D721Med (cell line): Measurements from ENCODE around the gene FAF1.

Experiments
- DNase-seq: peaks from one replicate; pipeline ENCODE4 v3.0.0; 2011; ENCODE audit warnings: low spot score; ENCODE audit not compliant: insufficient read length
- FAIRE-seq: peaks from 2 replicates; lab custom pipeline; 2011; peaks lifted over from hg19 to GRCh38; lab: Jason Lieb, UNC
- CTCF ChIP-seq: IDR thresholded peaks from 2 replicates; pipeline ENCODE4 v1.5.1; 2012; ENCODE audit warnings: mild to moderate bottlenecking, control low read depth; ENCODE audit not compliant: insufficient read depth; ENCODE audit errors: missing control alignments

The FAF1 gene

GRCh38 chr1:50568782-50569181 lies 391.3 kb downstream of the FAF1 start:
- no peak for FAIRE-seq
- no peak for TF ChIP-seq CTCF
- DNase-seq = no peak

GRCh38 chr1:50566405-50566804 lies 393.7 kb downstream of the FAF1 start:
- TF ChIP-seq CTCF = no peak
- no peak for DNase-seq
- FAIRE-seq = peak; percentile 35

- TF ChIP-seq CTCF = no peak
- no peak for FAIRE-seq
- no peak for DNase-seq
Observed at GRCh38 chr1:50564417-50564816, 395.6 kb downstream of the FAF1 start.

- FAIRE-seq (no peak), DNase-seq (no peak)
- TF ChIP-seq CTCF = no peak
Observed at GRCh38 chr1:50562106-50562505, 398.0 kb downstream of the FAF1 start.

- no peak for TF ChIP-seq CTCF
- no peak for FAIRE-seq
Observed at GRCh38 chr1:50559421-50559820, 400.6 kb downstream of the FAF1 start.

GRCh38 chr1:50553921-50554320 lies 406.1 kb downstream of the FAF1 start:
- no peak for TF ChIP-seq CTCF
- FAIRE-seq (no peak), DNase-seq (no peak)

More at GRCh38 chr1:50559421-50559820, 400.6 kb downstream of the FAF1 start:
- DNase-seq = no peak

GRCh38 chr1:50548243-50548642 lies 411.8 kb downstream of the FAF1 start:
- no peak for FAIRE-seq
- TF ChIP-seq CTCF = no peak
- DNase-seq = no peak
